LNCaP clone FGC (cell line): ENCODE measurements around the gene PUM1.
"Not testable (repeated sequence)": the region's sequence is repeated elsewhere in the genome, so short reads cannot be mapped to it uniquely, and the experiment has no call there.

Experiments used
- DNase-seq: peaks from one replicate; pipeline ENCODE4 v3.0.0-alpha.2; 2011; ENCODE audit warnings: low read depth
- H3K4me3 ChIP-seq: 2 replicates; pipeline ENCODE4 v1.5.1; 2011; ENCODE audit warnings: mild to moderate bottlenecking, low read depth, low read length, control low read depth
- CTCF ChIP-seq: IDR thresholded peaks from 2 replicates; pipeline ENCODE4 v1.5.1; 2012; ENCODE audit warnings: mild to moderate bottlenecking; ENCODE audit not compliant: control insufficient read depth, insufficient read depth; ENCODE audit errors: extremely low read depth

The PUM1 gene

GRCh38 chr1:30975217-30975616, 90.3 kb downstream of the PUM1 start:
- no peak for TF ChIP-seq CTCF
- DNase-seq: no peak
- no peak overlapping the region for H3K4me3 ChIP-seq

- TF ChIP-seq CTCF: no peak
- no peak overlapping the region for H3K4me3 ChIP-seq
- DNase-seq: no peak
Measured at GRCh38 chr1:30974536-30974935, 91.0 kb downstream of the PUM1 start.

- H3K4me3 ChIP-seq, DNase-seq: not testable (repeated sequence)
Measured at GRCh38 chr1:30972349-30972748, 93.2 kb downstream of the PUM1 start.

- no peak for TF ChIP-seq CTCF
- no peak overlapping the region for H3K4me3 ChIP-seq
- no peak for DNase-seq
Measured at GRCh38 chr1:30971496-30971895, 94.0 kb downstream of the PUM1 start.

GRCh38 chr1:30969903-30970302, 95.6 kb downstream of the PUM1 start:
- no peak for DNase-seq
- no peak for TF ChIP-seq CTCF
- no peak overlapping the region for H3K4me3 ChIP-seq

- TF ChIP-seq CTCF: no peak
- no peak for DNase-seq
- no peak overlapping the region for H3K4me3 ChIP-seq
Measured at GRCh38 chr1:30968220-30968971, 97.1 kb downstream of the PUM1 start.

GRCh38 chr1:30966690-30967369, 98.7 kb downstream of the PUM1 start:
- TF ChIP-seq CTCF: no peak
- no peak overlapping the region for H3K4me3 ChIP-seq
- DNase-seq: no peak
